IMR-90 (cell line): ENCODE results near the gene ARMH3. TPM values are rescaled to one million over a fixed set of nuclear protein-coding genes. Genes with fewer than 3 reads are reported as not detected.
A peak's percentile ranks its signal among the peaks of the same experiment; 100 is the strongest.

Experiments
- ATAC-seq: fragments of 200-7000 bp; cut with Tn5 transposase; 2 replicates; pipeline ENCODE4 v1.9.1; 2020; ENCODE audit warnings: low read depth, mild to moderate bottlenecking, moderate library complexity
- BruUV-seq: library from RNA; stranded (reverse); fragments of 400-500 nt; replicated peaks from 2 replicates; lab custom pipeline; 2021; lab: Mats Ljungman, UMichigan
- CTCF ChIA-PET: fragments of 300-600 bp; formaldehyde crosslinking; extraction: SDS; loops from one replicate; lab custom pipeline; 2021; ENCODE audit warnings: antibody characterized with exemption; lab: Yijun Ruan, JAX
- POLR2A ChIA-PET: fragments of 300-600 bp; sonication (Branson Sonifier 250); formaldehyde crosslinking; loops from one replicate; lab custom pipeline; 2022; ENCODE audit warnings: antibody characterized with exemption; ENCODE audit not compliant: unreplicated experiment; lab: Charles Lee
- DNase-seq: peaks from one replicate; pipeline ENCODE4 v3.0.0; 2013
- H2AFZ ChIP-seq: replicated peaks from 2 replicates; pipeline ENCODE3; 2013; ENCODE audit warnings: low read length, mild to moderate bottlenecking; ENCODE audit not compliant: poor library complexity
- H2AK5ac ChIP-seq: 2 replicates; pipeline ENCODE4 v1.6.1; 2013; ENCODE audit warnings: low read depth, low read length, inconsistent platforms
- H2AK9ac ChIP-seq: replicated peaks from 2 replicates; pipeline ENCODE3; 2013; ENCODE audit warnings: mild to moderate bottlenecking, low read depth, low read length, moderate library complexity; ENCODE audit not compliant: poor library complexity
- H2BK120ac ChIP-seq: 2 replicates; pipeline ENCODE4 v1.6.1; 2013; ENCODE audit warnings: low read depth, low read length, inconsistent platforms
- H2BK15ac ChIP-seq: 3 replicates; pipeline ENCODE4 v1.6.1; 2013; ENCODE audit warnings: low read depth, low read length, inconsistent platforms
- H2BK20ac ChIP-seq: 2 replicates; pipeline ENCODE4 v1.6.1; 2013; ENCODE audit warnings: low read depth, mild to moderate bottlenecking, inconsistent platforms, low read length, moderate library complexity
- H2BK5ac ChIP-seq: 2 replicates; pipeline ENCODE4 v1.6.1; 2013; ENCODE audit warnings: mild to moderate bottlenecking, low read depth, low read length, inconsistent platforms; ENCODE audit not compliant: poor library complexity, severe bottlenecking
- H3K14ac ChIP-seq: replicated peaks from 2 replicates; pipeline ENCODE4 v1.6.1; 2013; ENCODE audit warnings: low read depth, low read length, inconsistent platforms
- H3K18ac ChIP-seq: 2 replicates; pipeline ENCODE4 v1.6.1; 2013; ENCODE audit warnings: low read depth, low read length, control low read depth
- H3K23ac ChIP-seq: 2 replicates; pipeline ENCODE4 v1.6.1; 2013; ENCODE audit warnings: low read depth, low read length, inconsistent platforms
- H3K27ac ChIP-seq: 2 replicates; pipeline ENCODE4 v1.5.1; 2013; ENCODE audit warnings: mild to moderate bottlenecking, control low read depth, low read length; ENCODE audit not compliant: insufficient read depth
- H3K27me3 ChIP-seq: 2 replicates; pipeline ENCODE4 v1.6.1; 2013; ENCODE audit warnings: low read length; ENCODE audit not compliant: control insufficient read depth, insufficient read depth
- H3K36me3 ChIP-seq: 2 replicates; pipeline ENCODE4 v1.6.1; 2013; ENCODE audit warnings: low read length, mixed read lengths; ENCODE audit not compliant: control insufficient read depth, insufficient read depth
- H3K4ac ChIP-seq: 2 replicates; pipeline ENCODE4 v1.6.1; 2013; ENCODE audit warnings: low read depth, low read length, inconsistent platforms
- H3K4me1 ChIP-seq: 2 replicates; pipeline ENCODE4 v1.6.1; 2013; ENCODE audit warnings: low read length, mixed read lengths; ENCODE audit not compliant: control insufficient read depth, insufficient read depth
- H3K4me2 ChIP-seq: 2 replicates; pipeline ENCODE4 v1.6.1; 2013; ENCODE audit warnings: low read depth, mild to moderate bottlenecking, control low read depth, low read length, moderate library complexity
- H3K4me3 ChIP-seq: 2 replicates; pipeline ENCODE4 v1.5.1; 2013; ENCODE audit warnings: low read depth, mild to moderate bottlenecking, control low read depth, low read length, moderate library complexity; ENCODE audit not compliant: insufficient read depth
- H3K56ac ChIP-seq: 2 replicates; pipeline ENCODE4 v1.6.1; 2013; ENCODE audit warnings: low read length, inconsistent platforms; ENCODE audit not compliant: insufficient read depth; ENCODE audit errors: extremely low read depth
- H3K79me1 ChIP-seq, 2 experiments: 2 replicates each; pipeline ENCODE4 v1.6.1; 2013; ENCODE audit warnings: low read length in 2 of 2, inconsistent platforms in 1 of 2, low read depth in 1 of 2
- H3K9ac ChIP-seq: 2 replicates; pipeline ENCODE4 v1.6.1; 2013; ENCODE audit warnings: low read depth, low read length, control low read depth
- H3K9me1 ChIP-seq: 2 replicates; pipeline ENCODE4 v1.6.1; 2013; ENCODE audit warnings: low read length, inconsistent platforms; ENCODE audit not compliant: insufficient read depth
- H3K9me3 ChIP-seq: 2 replicates; pipeline ENCODE4 v1.6.1; 2013; ENCODE audit warnings: low read length; ENCODE audit not compliant: control insufficient read depth, insufficient read depth
- H4K20me1 ChIP-seq: 2 replicates; pipeline ENCODE4 v1.6.1; 2013; ENCODE audit warnings: low read length, inconsistent platforms; ENCODE audit not compliant: insufficient read depth
- H4K5ac ChIP-seq: 2 replicates; pipeline ENCODE4 v1.6.1; 2013; ENCODE audit warnings: mild to moderate bottlenecking, low read depth, low read length, control low read depth
- H4K8ac ChIP-seq, 2 experiments: 2 replicates each; pipeline ENCODE4 v1.6.1; 2013; ENCODE audit warnings: low read depth in 2 of 2, low read length in 2 of 2, control low read depth in 1 of 2, inconsistent platforms in 1 of 2
- H4K91ac ChIP-seq: 2 replicates; pipeline ENCODE4 v1.6.1; 2013; ENCODE audit warnings: low read depth, low read length, inconsistent platforms; ENCODE audit not compliant: insufficient read depth
- CEBPB ChIP-seq: IDR thresholded peaks from 2 replicates; pipeline ENCODE4 v1.6.1; 2012; ENCODE audit warnings: low read depth, low read length, improper control_type of control experiment
- CHD1 ChIP-seq: IDR thresholded peaks from 2 replicates; pipeline ENCODE4 v1.6.1; 2012; ENCODE audit warnings: low read depth, low read length, improper control_type of control experiment
- ELK1 ChIP-seq: fragments of 150-350 bp; IDR thresholded peaks from 2 replicates; pipeline ENCODE4 v1.6.1; 2016; ENCODE audit warnings: low read depth, mild to moderate bottlenecking, low read length, moderate library complexity, borderline replicate concordance
- FOS ChIP-seq: fragments of 150-350 bp; IDR thresholded peaks from 2 replicates; pipeline ENCODE4 v1.6.1; 2016; ENCODE audit warnings: low read depth, low read length
- MAZ ChIP-seq: IDR thresholded peaks from 2 replicates; pipeline ENCODE4 v1.6.1; 2012; ENCODE audit warnings: low read depth, mild to moderate bottlenecking, low read length, improper control_type of control experiment, moderate library complexity, borderline replicate concordance
- NFE2L2 ChIP-seq: fragments of 150-350 bp; IDR thresholded peaks from 2 replicates; pipeline ENCODE4 v1.6.1; 2016; ENCODE audit warnings: low read depth, mild to moderate bottlenecking, low read length
- RAD21 ChIP-seq: IDR thresholded peaks from 2 replicates; pipeline ENCODE4 v1.6.1; 2012; ENCODE audit warnings: low read length, improper control_type of control experiment
- SMC3 ChIP-seq: fragments of 150-350 bp; IDR thresholded peaks from 2 replicates; pipeline ENCODE4 v1.6.1; 2016; ENCODE audit warnings: low read depth, mild to moderate bottlenecking, antibody characterized with exemption, low read length, moderate library complexity
- USF2 ChIP-seq: fragments of 150-350 bp; IDR thresholded peaks from 2 replicates; pipeline ENCODE4 v1.6.1; 2017; ENCODE audit warnings: mild to moderate bottlenecking, antibody characterized with exemption, low read length, low read depth
- WGBS, 2 experiments: methylation state at CpG; one replicate each; pipeline versions ENCODE4 v1.1.5 to v1.1.7; 2013; ENCODE audit warnings: missing lambda C conversion rate in 2 of 2; ENCODE audit not compliant: insufficient read length in 1 of 2; ENCODE audit errors: extremely low coverage in 2 of 2; 5-methylcytosine and 5-hydroxymethylcytosine counted together
- dilution Hi-C: fragments of 300-500 bp; cut with HindIII; formaldehyde crosslinking; loops from one replicate; pipeline ENCODE4 v1.14.3; 2018; ENCODE audit warnings: low sequenced_read_pairs; ENCODE audit not compliant: unreplicated experiment
- in situ Hi-C: fragments of 300-500 bp; cut with MboI; formaldehyde crosslinking; loops from 3 replicates; pipeline ENCODE4 v1.14.3; 2019; ENCODE audit warnings: low sequenced_read_pairs, inconsistent platforms, mixed read lengths
- intact Hi-C: fragments of 100-400 bp; cut with micrococcal nuclease; formaldehyde crosslinking; loops from 2 replicates; pipeline ENCODE4 v1.10.0; 2022
- polyA plus RNA-seq, 3 experiments: library from polyadenylated mRNA; depleted of rRNA; stranded (reverse); fragments of >200 nt; gene quantifications; 2 replicates each; pipeline ENCODE4 v1.2.3, GENCODE V29; 2012; ENCODE audit warnings: low replicate concordance in 1 of 3
- total RNA-seq: library from RNA; depleted of rRNA; stranded (reverse); fragments of >200 nt; gene quantifications from 2 replicates; pipeline ENCODE4 v1.2.3, GENCODE V29; 2012

Gene ARMH3
- total and polyA plus RNA-seq, 2 of the 4 experiments (the other 2 are of a cell fraction) = 12.1 to 13.1 TPM

- peaks cover 2% of the 10 kb centered on the region for H3K36me3 ChIP-seq
- CTCF ChIA-PET = interaction anchor here (0.7 kb wide), 1 partner anchor 15 kb away, joined by 6 read pairs; no protein-coding TSS in a partner anchor
- no peak overlapping the region for H4K91ac ChIP-seq
- no peak overlapping the region for H2BK120ac ChIP-seq
- H2AK9ac ChIP-seq = no peak overlapping the region
- H3K9me3 ChIP-seq = no peaks in the 10 kb centered on the region
- in situ Hi-C loops = no loop called here
- H3K4ac ChIP-seq = no peak overlapping the region
- no peak overlapping the region for H2BK5ac ChIP-seq
- BruUV-seq = no TSS peak
- ATAC-seq = no peak
- H3K27ac ChIP-seq = no peak overlapping the region
- no peak overlapping the region for H2BK20ac ChIP-seq
- no peak overlapping the region for H4K5ac ChIP-seq
- intact Hi-C loops = loop anchor here (5.0 kb wide), 2 partner anchors 43 to 58 kb away; no protein-coding TSS in a partner anchor
- H3K18ac ChIP-seq = no peak overlapping the region
- H3K9ac ChIP-seq = no peak overlapping the region
- no peak overlapping the region for H3K14ac ChIP-seq
- H4K8ac ChIP-seq = no peak overlapping the region
- H2AFZ ChIP-seq = no peak overlapping the region
- dilution Hi-C loops = no loop called here
- peaks cover 9% of the 10 kb centered on the region for H3K4me1 ChIP-seq
- DNase-seq = no peak
- H3K56ac ChIP-seq = no peak overlapping the region
- POLR2A ChIA-PET = no interaction called here
- H3K27me3 ChIP-seq = no peaks in the 10 kb centered on the region
- no peak overlapping the region for H3K4me3 ChIP-seq
- no peak overlapping the region for H3K23ac ChIP-seq
- no peak for TF ChIP-seq FOS
- TF ChIP-seq CHD1 = no peak
- TF ChIP-seq USF2 = no peak
- no peak for TF ChIP-seq RAD21
- TF ChIP-seq SMC3 = no peak
- TF ChIP-seq CEBPB = no peak
- TF ChIP-seq ELK1 = no peak
- no peak for TF ChIP-seq NFE2L2
- TF ChIP-seq MAZ = no peak
- no peak overlapping the region for H2BK15ac ChIP-seq
- H3K79me1 ChIP-seq = peaks cover 4 to 25% of the 10 kb centered on the region in 2 experiments; a peak in 2 of 4 replicates
- no peak overlapping the region for H3K4me2 ChIP-seq
- H2AK5ac ChIP-seq = peak overlapping the region; percentile 3; the same call in 1 of the 2 replicates
- H4K20me1 ChIP-seq = peaks cover 3% of the 10 kb centered on the region; the same call in 1 of the 2 replicates
- H3K9me1 ChIP-seq = peaks cover 7% of the 10 kb centered on the region
- WGBS, 2 experiments = no CpG with 5 or more reads among the region's 3 CpGs
Measured at GRCh38 chr10:101965075-101965765, 90.8 kb downstream of the ARMH3 start.
